Activated CD8-positive, alpha-beta T cell treated with anti-CD3 and anti-CD28 coated beads, Interleukin-2, amount 10 ng/mL, durations not matched to agents 7 days and 5 days (primary cell): Measurements from ENCODE around the gene SNX25. TPM values are rescaled to one million over a fixed set of nuclear protein-coding genes. Genes with fewer than 3 reads are reported as not detected.
"Not testable (repeated sequence)": the region's sequence is repeated elsewhere in the genome, so short reads cannot be mapped to it uniquely, and the experiment has no call there.

Experiments used
- ATAC-seq: fragments of 150-1000 bp; cut with Tn5 transposase; one replicate; pipeline ENCODE4 v1.10.0; 2021; ENCODE audit warnings: moderate library complexity
- CTCF ChIA-PET: fragments of 350-600 bp; sonication (Branson Sonifier 250); formaldehyde crosslinking; loops from one replicate; lab custom pipeline; 2021; ENCODE audit warnings: antibody characterized with exemption; lab: Charles Lee
- POLR2A ChIA-PET: fragments of 350-600 bp; sonication (Branson Sonifier 250); formaldehyde crosslinking; loops from one replicate; lab custom pipeline; 2021; ENCODE audit warnings: antibody characterized with exemption; lab: Charles Lee
- DNase-seq: peaks from one replicate; pipeline ENCODE4 v3.0.0-alpha.2; 2020
- H3K27ac Mint-ChIP-seq: one replicate; pipeline ENCODE4 v1.8.0; 2021; ENCODE audit warnings: mild to moderate bottlenecking, mixed read lengths
- H3K27me3 Mint-ChIP-seq: one replicate; pipeline ENCODE4 v1.8.0; 2021; ENCODE audit warnings: low read depth, mixed read lengths
- H3K36me3 Mint-ChIP-seq: one replicate; pipeline ENCODE4 v1.8.0; 2021; ENCODE audit warnings: low read depth, mixed read lengths
- H3K4me1 Mint-ChIP-seq: one replicate; pipeline ENCODE4 v1.8.0; 2021; ENCODE audit warnings: low read depth, mixed read lengths
- H3K4me3 Mint-ChIP-seq: one replicate; pipeline ENCODE4 v1.8.0; 2021; ENCODE audit warnings: mild to moderate bottlenecking, mixed read lengths
- H3K9me3 Mint-ChIP-seq: one replicate; pipeline ENCODE4 v1.8.0; 2022; ENCODE audit warnings: mixed read lengths; ENCODE audit not compliant: insufficient read depth
- total RNA-seq, 2 experiments: library from RNA; stranded (reverse); gene quantifications; one replicate each; pipeline ENCODE4 v1.2.3, GENCODE V29; 2021

SNX25 gene
- total RNA-seq, 2 experiments from 2014 or later: 16.6 to 16.7 TPM

- Mint-ChIP-seq H3K9me3 (no peaks in the 10 kb centered on the region), H3K4me1 (peaks cover 40% of the 10 kb centered on the region)
- CTCF ChIA-PET: no interaction called here
Measured at GRCh38 chr4:185205697-185206342, 3.6 kb upstream of the SNX25 start.

GRCh38 chr4:185207466-185207865 is 1.9 kb upstream of the SNX25 start:
- Mint-ChIP-seq H3K27ac (no peak overlapping the region), H3K36me3 (no peaks in the 10 kb centered on the region), H3K9me3 (no peaks in the 10 kb centered on the region), H3K27me3 (peaks cover 2% of the 10 kb centered on the region), H3K4me3 (no peak overlapping the region), H3K4me1 (peaks cover 42% of the 10 kb centered on the region)
- ATAC-seq: no peak
- DNase-seq: no peak
- ChIA-PET CTCF (interaction anchor here (0.7 to 3.7 kb wide), 2 partner anchors 23 to 137 kb away, joined by 5 to 18 read pairs; no protein-coding TSS in a partner anchor), POLR2A (interaction anchor here (0.8 kb wide), 1 partner anchor 187 kb away, joined by 3 read pairs; no protein-coding TSS in a partner anchor)

More at GRCh38 chr4:185205697-185206342, 3.6 kb upstream of the SNX25 start:
- no peak for ATAC-seq
- Mint-ChIP-seq H3K4me3 (no peak overlapping the region), H3K36me3 (no peaks in the 10 kb centered on the region), H3K27ac (no peak overlapping the region), H3K27me3 (no peaks in the 10 kb centered on the region)
- POLR2A ChIA-PET: no interaction called here
- no peak for DNase-seq

- not testable (repeated sequence) for ATAC-seq
Measured at GRCh38 chr4:185209852-185210101, 379 bp downstream of the SNX25 start.

GRCh38 chr4:185210102-185210981 is 944 bp downstream of the SNX25 start:
- Mint-ChIP-seq H3K27ac (peak overlapping the region; percentile 82), H3K27me3 (peaks cover 2% of the 10 kb centered on the region), H3K4me3 (peak overlapping the region; percentile 82), H3K4me1 (peaks cover 24% of the 10 kb centered on the region), H3K9me3 (no peaks in the 10 kb centered on the region), H3K36me3 (peaks cover 3% of the 10 kb centered on the region)
- ChIA-PET POLR2A (interaction anchor here (1.2 to 1.9 kb wide), 2 partner anchors 186 to 215 kb away, joined by 3 to 6 read pairs; partner anchors contain the start of genes ANKRD37 and LRP2BP), CTCF (interaction anchor here (0.9 to 3.7 kb wide), 3 partner anchors 26 to 215 kb away, joined by 3 to 18 read pairs (median 4); partner anchors contain the start of gene UFSP2)
- peak; percentile 60 for ATAC-seq
- peak; percentile 57 for DNase-seq

More at GRCh38 chr4:185209852-185210101, 379 bp downstream of the SNX25 start:
- peaks cover 30% of the 10 kb centered on the region for H3K4me1 Mint-ChIP-seq
- not testable (repeated sequence) for DNase-seq, H3K27ac Mint-ChIP-seq, H3K4me3 Mint-ChIP-seq, H3K27me3 Mint-ChIP-seq, H3K36me3 Mint-ChIP-seq, H3K9me3 Mint-ChIP-seq
- ChIA-PET CTCF (interaction anchor here (0.9 to 3.7 kb wide), 3 partner anchors 26 to 216 kb away, joined by 3 to 18 read pairs (median 4); partner anchors contain the start of gene UFSP2), POLR2A (interaction anchor here (1.2 to 1.9 kb wide), 2 partner anchors 187 to 216 kb away, joined by 3 to 6 read pairs; partner anchors contain the start of genes ANKRD37 and LRP2BP)

GRCh38 chr4:185211035-185211434 is 1.6 kb downstream of the SNX25 start:
- Mint-ChIP-seq H3K4me1 (peaks cover 24% of the 10 kb centered on the region), H3K27me3 (peaks cover 2% of the 10 kb centered on the region), H3K9me3 (no peaks in the 10 kb centered on the region), H3K27ac (no peak overlapping the region), H3K36me3 (peaks cover 3% of the 10 kb centered on the region), H3K4me3 (peak overlapping the region; percentile 82)
- no peak for DNase-seq
- ChIA-PET POLR2A (no interaction called here), CTCF (interaction anchor here (3.7 kb wide), 1 partner anchor 27 kb away, joined by 18 read pairs; no protein-coding TSS in a partner anchor)
- ATAC-seq: no peak

- Mint-ChIP-seq H3K4me3 (peak overlapping the region; percentile 82), H3K36me3 (peaks cover 3% of the 10 kb centered on the region), H3K9me3 (no peaks in the 10 kb centered on the region), H3K27ac (no peak overlapping the region), H3K4me1 (peaks cover 24% of the 10 kb centered on the region), H3K27me3 (peaks cover 2% of the 10 kb centered on the region)
- DNase-seq (no peak), ATAC-seq (no peak)
- CTCF ChIA-PET: no interaction called here
- POLR2A ChIA-PET: no interaction called here
Measured at GRCh38 chr4:185211641-185212040, 2.2 kb downstream of the SNX25 start.

- H3K4me1 Mint-ChIP-seq: peaks cover 24% of the 10 kb centered on the region
- no peak overlapping the region for H3K4me3 Mint-ChIP-seq
- ChIA-PET CTCF (interaction anchor here (1.1 kb wide), 1 partner anchor 29 kb away, joined by 3 read pairs; no protein-coding TSS in a partner anchor), POLR2A (interaction anchor here (0.7 kb wide), 1 partner anchor 8 kb away, joined by 3 read pairs; no protein-coding TSS in a partner anchor)
- H3K36me3 Mint-ChIP-seq: peaks cover 3% of the 10 kb centered on the region
- ATAC-seq (no peak), DNase-seq (no peak)
- peaks cover 2% of the 10 kb centered on the region for H3K27me3 Mint-ChIP-seq
- H3K9me3 Mint-ChIP-seq: no peaks in the 10 kb centered on the region
- no peak overlapping the region for H3K27ac Mint-ChIP-seq
Measured at GRCh38 chr4:185212581-185212980, 3.2 kb downstream of the SNX25 start.

GRCh38 chr4:185213877-185214276 is 4.5 kb downstream of the SNX25 start:
- DNase-seq (no peak), ATAC-seq (no peak)
- Mint-ChIP-seq H3K27ac (no peak overlapping the region), H3K4me1 (peaks cover 21% of the 10 kb centered on the region), H3K9me3 (no peaks in the 10 kb centered on the region), H3K27me3 (peaks cover 2% of the 10 kb centered on the region), H3K36me3 (peaks cover 3% of the 10 kb centered on the region), H3K4me3 (no peak overlapping the region)
- POLR2A ChIA-PET: no interaction called here
- CTCF ChIA-PET: no interaction called here

GRCh38 chr4:185215261-185215660 is 5.9 kb downstream of the SNX25 start:
- Mint-ChIP-seq H3K27ac (no peak overlapping the region), H3K4me1 (peaks cover 19% of the 10 kb centered on the region), H3K36me3 (peaks cover 3% of the 10 kb centered on the region), H3K9me3 (no peaks in the 10 kb centered on the region), H3K27me3 (peaks cover 2% of the 10 kb centered on the region), H3K4me3 (no peak overlapping the region)
- DNase-seq: no peak
- ATAC-seq: no peak
- POLR2A ChIA-PET: no interaction called here
- CTCF ChIA-PET: no interaction called here

GRCh38 chr4:185217408-185217975 is 8.1 kb downstream of the SNX25 start:
- POLR2A ChIA-PET: no interaction called here
- Mint-ChIP-seq H3K4me3 (no peak overlapping the region), H3K4me1 (peaks cover 3% of the 10 kb centered on the region), H3K27me3 (no peaks in the 10 kb centered on the region), H3K9me3 (no peaks in the 10 kb centered on the region), H3K27ac (no peak overlapping the region), H3K36me3 (peaks cover 6% of the 10 kb centered on the region)
- ATAC-seq (no peak), DNase-seq (no peak)
- CTCF ChIA-PET: no interaction called here

- ChIA-PET POLR2A (no interaction called here), CTCF (no interaction called here)
- Mint-ChIP-seq H3K4me1 (no peaks in the 10 kb centered on the region), H3K4me3 (no peak overlapping the region), H3K9me3 (no peaks in the 10 kb centered on the region), H3K36me3 (peaks cover 3% of the 10 kb centered on the region), H3K27ac (no peak overlapping the region), H3K27me3 (no peaks in the 10 kb centered on the region)
- ATAC-seq: no peak
- DNase-seq: no peak
Measured at GRCh38 chr4:185218312-185218711, 8.9 kb downstream of the SNX25 start.
